NCI-H1694 (cell line): ENCODE results near the gene NEO1.

ENCODE experiments used
- DNase-seq: peaks from one replicate; lab custom pipeline; 2025; lab: John Stamatoyannopoulos, UW

The NEO1 gene

DNA sequence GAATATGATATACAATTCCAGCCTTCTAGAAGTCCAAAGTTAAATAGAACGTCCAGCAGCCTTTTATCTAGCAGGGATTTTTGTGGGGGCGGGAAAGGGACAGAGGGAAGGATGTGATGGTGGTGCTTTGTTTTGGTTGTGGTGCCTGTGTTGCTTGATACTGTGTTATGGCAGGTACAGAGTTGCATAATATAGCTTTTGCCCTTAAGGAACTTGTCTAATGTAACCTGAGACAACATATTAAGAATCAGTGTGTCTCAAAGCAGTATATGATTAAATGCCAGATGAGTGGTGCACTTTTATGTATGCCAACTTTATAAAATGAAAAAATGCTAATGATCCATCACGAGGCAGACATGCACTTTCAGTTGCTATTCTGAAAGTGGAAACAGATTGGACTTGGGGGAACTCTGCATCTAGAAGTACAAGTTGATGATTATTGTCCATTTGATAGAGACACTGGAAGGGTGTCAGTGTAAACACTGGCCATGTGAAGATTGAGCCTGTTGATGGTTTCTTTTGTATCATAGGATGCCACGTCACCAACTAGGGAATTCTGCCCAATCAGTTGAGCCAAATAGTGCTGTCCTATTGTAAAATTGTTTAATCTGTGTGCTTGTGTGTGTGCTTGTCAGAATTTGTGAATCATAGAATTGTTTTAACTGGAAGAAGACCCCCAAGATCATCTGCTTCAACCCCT is 23.0 kb downstream of the NEO1 start:
- DNase-seq: no peak

DNA sequence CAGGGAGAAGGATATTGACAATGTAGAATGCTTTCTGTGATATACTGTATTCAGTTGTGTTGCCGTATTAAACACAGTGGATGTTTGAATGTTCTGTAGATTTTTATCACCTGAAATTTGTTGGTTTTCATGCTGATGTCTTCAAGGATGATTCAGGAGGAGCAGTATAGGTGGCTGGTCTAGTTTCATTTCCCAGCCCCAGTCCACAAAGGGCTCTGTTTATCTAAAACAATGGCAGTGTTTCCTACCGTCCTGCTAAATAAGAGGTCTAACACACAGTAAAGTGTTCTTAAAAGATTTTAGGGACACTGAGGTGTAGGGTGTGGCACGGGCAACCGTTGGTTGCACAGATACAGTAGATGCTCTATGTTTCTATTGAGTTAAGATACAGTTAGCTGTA is 26.0 kb downstream of the NEO1 start:
- no peak for DNase-seq

DNA sequence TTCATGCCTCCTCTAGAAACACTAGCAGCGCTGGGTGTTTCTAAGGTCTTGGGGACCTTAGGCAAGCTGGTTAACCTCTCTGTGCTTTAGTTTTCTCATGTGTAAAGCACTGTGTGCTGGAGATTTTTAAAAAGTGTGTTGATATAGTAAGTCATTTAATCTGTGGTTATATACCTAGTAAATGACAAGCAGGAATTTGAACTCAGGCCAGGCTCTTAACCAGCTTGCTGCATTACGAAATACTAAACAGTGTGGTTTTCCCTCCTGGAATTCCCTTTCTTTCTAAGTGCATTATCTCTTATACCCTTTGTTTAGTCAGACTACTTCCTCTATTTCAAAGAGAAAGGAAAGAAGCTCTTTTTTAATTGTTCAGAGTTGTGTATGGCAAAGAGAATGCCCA is 26.5 kb downstream of the NEO1 start:
- no peak for DNase-seq

- no peak for DNase-seq
These were observed 27.3 kb downstream of the NEO1 start for GRCh38 chr15:73079565-73079964.

GRCh38 chr15:73081321-73081958 is 29.2 kb downstream of the NEO1 start:
- peak; percentile 81 for DNase-seq

GRCh38 chr15:73082812-73083211 is 30.5 kb downstream of the NEO1 start:
- DNase-seq: no peak

- no peak for DNase-seq
These were observed 34.8 kb downstream of the NEO1 start for GRCh38 chr15:73087098-73087497.

GRCh38 chr15:73105064-73105463 is 52.8 kb downstream of the NEO1 start:
- DNase-seq: no peak

DNA sequence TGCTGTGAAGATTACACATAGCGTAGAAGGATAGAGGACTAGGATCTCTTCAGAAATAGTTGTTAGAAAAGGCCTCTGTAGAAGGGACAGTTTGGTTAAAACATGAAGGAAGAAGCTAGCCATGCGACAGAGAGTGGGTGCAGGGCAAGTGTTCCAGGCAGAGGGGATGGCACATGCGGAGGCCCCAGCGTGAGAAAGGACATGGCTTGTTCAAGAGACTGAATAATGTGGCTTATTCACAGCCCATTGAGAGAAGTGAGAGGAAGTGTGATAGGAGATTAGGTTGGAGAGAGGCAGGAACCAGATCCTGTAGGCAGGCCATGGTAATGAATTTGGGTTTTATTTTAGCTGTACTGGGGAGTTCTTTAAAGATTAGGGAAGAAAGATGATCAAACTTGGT is 56.4 kb downstream of the NEO1 start:
- no peak for DNase-seq

DNA sequence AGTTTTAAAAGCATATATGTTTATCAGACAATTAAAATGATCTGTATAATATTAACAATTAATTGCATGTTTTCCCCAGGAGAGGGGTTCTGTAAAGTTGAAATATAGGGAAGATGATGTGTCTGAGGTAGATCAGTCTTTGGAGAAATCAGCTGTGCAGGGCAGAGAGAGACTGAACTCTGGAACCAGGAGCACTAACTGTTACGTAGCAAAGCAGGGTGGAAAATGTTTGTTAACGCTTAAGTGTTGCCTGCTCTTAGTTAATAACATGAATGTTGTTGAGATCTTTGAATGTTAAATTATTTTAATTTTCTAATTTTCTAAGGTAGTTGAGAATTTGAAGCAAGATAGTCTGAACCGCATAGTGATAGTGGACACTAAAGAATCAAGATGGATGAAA is 57.5 kb downstream of the NEO1 start:
- DNase-seq: no peak

- DNase-seq: no peak
These were observed 57.9 kb downstream of the NEO1 start for GRCh38 chr15:73110201-73110600.

DNA sequence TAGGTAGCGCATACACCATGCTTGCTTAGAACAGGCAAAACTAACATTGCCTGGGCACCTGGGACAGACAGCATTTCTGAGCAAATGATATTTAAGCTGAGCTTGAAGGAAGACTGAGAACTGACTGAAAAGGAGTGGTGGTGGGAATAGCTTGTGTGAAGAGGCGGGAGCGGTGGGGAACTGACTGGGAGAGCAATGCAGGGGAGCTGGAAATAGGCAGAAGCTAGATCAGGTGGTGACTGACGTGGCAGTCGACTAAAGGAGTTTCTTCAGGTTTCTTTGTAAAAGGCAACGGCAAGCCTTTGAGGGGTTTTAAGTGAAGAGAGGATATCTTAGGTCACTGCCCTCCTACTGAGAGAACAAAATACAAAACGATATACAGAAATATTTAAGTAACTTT is 61.8 kb downstream of the NEO1 start:
- DNase-seq: no peak

DNA sequence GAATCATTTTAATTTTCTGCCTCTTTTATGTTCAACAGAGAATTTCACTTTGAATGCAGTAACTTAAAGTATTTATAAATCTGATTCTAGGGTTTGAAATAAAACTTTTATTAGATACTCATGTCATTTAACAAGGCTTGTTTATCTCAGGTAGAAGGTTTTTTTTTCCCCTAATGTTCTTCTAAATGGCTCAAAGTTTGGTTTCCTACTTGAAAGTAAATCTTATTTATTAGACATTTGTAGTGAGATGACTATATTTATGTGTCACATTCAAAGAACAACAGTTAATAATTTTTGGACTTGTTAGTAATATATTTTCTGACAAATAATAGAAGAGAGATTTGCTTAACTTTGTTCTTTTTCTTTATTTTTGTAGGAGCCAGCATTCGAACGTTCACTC is 63.9 kb downstream of the NEO1 start:
- DNase-seq: no peak

- DNase-seq: no peak
These were observed 65.8 kb downstream of the NEO1 start for GRCh38 chr15:73118055-73118454.

GRCh38 chr15:73119478-73119877 is 67.2 kb downstream of the NEO1 start:
- DNase-seq: no peak

- DNase-seq: no peak
These were observed 68.0 kb downstream of the NEO1 start for GRCh38 chr15:73120269-73120668.

DNA sequence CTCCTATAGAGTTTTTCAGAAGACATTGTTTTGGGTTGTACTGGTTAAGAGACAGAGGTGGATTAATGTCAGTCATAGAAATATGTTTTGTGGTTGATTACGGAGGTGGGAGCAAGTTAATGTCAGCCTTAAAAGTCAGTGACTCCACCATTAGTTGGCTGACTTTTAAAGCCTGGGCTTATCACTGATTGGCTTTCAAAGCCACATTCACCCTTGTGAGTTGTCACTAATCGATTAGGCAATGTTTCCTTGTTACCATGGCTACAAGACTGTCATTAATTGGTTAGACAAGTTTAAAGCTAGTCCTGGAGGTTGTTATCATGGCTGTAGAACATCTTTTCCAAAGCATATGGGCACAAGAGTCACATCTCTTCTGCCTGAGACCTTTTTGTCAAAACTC is 73.0 kb downstream of the NEO1 start:
- DNase-seq: no peak

DNA sequence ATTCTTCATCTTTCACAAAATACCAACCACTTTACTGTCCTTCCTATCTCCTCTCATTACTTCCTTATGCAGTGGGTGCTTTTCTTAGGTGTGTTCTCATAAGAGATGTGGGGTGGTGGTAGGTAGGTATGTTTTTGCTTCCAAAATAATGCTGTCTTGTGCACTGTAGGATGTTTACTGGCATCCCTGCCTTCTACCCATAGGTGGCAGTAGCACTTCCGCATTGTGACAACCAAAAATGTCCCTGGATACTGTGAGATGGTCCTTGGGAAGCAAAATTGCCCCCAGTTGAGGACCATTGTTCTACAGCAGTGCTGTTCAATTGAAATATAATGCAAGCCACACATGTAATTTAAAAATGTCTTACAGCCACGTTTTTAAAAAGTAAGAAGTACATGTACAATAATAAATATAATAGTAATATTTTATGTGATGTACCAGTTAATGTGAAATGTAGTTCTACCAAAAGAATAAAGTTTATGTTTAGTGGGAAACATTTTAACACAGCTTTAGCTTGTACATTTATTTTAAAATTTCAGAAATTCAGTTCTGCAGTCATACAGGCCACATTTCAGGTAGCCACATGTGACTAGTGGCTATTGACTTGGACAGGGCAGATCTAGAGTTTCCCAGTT is 75.2 kb downstream of the NEO1 start:
- DNase-seq: peak; percentile 3

- no peak for DNase-seq
These were observed 78.6 kb downstream of the NEO1 start for GRCh38 chr15:73130830-73131229.

DNA sequence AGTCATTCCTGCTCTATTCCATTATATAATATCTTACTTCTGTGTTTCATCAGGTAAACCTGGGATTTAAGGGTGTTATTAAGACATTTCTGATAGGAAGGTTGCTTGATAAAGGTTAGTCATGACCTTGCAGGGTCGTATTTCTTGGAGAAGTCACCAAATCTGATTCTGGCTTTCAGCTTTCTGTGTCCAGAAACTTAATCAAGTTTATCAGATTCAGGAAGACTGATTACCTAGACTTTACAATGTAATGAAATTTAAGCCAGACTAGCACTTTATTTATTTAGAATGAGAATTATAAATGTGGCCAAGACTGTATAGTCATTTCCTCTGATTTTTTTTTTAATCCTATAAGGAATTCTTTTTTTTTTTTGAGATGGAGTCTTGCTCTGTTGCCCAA is 81.9 kb downstream of the NEO1 start:
- no peak for DNase-seq

DNA sequence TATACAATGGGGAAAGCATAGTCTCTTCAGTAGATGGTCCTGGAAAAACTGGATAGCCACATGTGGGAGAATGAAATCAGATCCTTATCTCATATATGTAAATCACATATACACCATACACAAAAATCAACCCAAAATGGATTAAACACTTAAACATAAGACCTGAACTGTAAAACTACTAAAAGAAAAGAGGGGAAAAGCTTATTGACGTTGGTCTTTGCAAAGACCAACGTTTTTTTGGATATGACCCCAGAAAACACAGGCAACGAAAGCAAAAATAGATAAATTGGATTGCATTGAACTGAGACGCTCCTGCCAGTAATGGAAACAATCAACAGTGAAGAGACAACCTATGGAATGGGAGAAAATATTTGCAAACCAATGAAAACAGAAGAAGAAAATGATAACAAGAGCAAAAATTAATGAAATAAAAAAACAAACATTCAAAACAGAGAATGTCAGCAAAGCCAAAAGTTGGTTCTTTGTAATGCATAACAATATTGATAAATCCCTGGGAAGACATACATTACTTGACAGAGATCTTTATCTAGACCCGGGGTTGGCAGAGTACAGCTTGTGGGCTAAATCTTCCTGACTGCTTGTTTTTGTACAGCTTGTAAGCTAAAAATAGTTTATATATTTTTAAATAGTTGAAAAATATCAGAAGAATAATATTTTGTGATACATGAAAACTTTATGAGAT is 86.9 kb downstream of the NEO1 start:
- DNase-seq: no peak

GRCh38 chr15:73139744-73140553 is 87.7 kb downstream of the NEO1 start:
- no peak for DNase-seq
